Esophagus squamous epithelium (tissue), 4 donors: ENCODE results near the gene SLC2A4RG.

Source experiments
- CTCF ChIP-seq, 6 experiments: fragments of 450-650 bp in 4 of 6; fragments of 200-600 bp in 2 of 6; sonication (generic) in 2 of 6; IDR thresholded peaks; one replicate each; pipeline ENCODE4 v1.5.1; 2016 to 2019; ENCODE audit warnings: antibody characterized with exemption in 6 of 6, mild to moderate bottlenecking in 4 of 6, moderate library complexity in 4 of 6
- POLR2A ChIP-seq, 4 donors: fragments of 450-650 bp; IDR thresholded peaks; one replicate each; pipeline ENCODE4 v1.6.1; 2017; ENCODE audit warnings: antibody characterized with exemption in 4 of 4, mild to moderate bottlenecking in 4 of 4, moderate library complexity in 3 of 4

DNA sequence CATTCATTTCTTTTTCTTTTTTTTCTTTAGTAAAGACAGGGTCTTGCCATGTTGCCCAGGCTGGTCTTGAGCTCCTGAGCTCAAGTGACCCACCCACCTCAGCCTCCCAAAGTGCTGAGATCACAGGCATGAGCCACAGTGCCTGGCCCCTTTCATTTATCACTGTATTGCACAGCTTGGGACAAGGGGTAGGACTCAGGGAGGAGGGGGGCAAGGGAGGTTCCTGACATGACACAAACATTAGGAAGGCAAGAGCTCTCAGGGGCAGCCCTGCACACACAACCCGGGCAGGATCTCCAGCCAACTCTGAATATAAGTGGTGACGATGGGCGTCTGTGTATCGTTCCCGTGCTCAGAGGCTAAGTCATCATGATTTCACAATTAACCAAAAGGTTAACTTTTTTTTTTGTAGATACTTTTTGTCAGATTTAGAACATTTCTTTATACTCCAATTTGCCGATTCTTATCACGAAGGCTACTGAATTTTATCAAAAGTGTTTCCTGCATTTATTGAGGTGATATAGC, 19.9 kb downstream of the SLC2A4RG start:
- no peak for TF ChIP-seq CTCF (IDR thresholded peaks at IDR 0.05)
- no peak for TF ChIP-seq POLR2A (IDR thresholded peaks at IDR 0.05)
